NCI-H345 (cell line): ENCODE results near the gene RNU6-9.

ENCODE experiments used
- DNase-seq: peaks from one replicate; lab custom pipeline; 2025; lab: John Stamatoyannopoulos, UW

RNU6-9 gene

DNA sequence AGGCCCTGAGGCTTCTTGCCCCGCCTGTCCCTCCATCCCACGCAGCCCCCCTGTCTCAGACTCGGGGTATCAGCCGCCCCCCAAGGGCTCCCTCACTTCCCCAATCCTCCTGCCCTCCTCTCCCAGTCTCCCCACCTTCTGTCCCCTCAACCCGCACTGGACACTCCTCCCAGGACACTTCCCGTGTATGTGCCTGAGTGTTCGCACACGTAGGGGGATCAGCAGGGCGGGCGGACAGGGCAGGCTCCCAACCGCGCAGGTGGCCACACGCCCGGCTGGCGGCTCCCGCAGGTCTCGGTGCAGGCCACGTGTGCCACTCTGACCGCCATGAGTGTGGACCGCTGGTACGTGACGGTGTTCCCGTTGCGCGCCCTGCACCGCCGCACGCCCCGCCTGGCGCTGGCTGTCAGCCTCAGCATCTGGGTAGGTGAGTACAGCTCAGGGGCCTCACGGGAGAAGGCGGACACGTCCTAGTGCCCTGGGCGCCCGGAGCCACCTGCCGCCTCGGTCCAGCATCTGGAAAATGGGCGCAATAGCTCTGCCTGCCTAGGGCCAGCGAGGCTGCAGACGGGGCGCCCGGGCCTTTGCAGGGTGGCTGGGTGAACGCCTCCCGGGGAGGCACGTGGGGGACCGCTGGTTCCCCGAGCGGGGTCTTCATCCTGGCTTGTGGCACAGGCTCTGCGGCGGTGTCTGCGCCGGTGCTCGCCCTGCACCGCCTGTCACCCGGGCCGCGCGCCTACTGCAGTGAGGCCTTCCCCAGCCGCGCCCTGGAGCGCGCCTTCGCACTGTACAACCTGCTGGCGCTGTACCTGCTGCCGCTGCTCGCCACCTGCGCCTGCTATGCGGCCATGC, 26.1 kb downstream of the RNU6-9 start:
- DNase-seq = peak; percentile 74

DNA sequence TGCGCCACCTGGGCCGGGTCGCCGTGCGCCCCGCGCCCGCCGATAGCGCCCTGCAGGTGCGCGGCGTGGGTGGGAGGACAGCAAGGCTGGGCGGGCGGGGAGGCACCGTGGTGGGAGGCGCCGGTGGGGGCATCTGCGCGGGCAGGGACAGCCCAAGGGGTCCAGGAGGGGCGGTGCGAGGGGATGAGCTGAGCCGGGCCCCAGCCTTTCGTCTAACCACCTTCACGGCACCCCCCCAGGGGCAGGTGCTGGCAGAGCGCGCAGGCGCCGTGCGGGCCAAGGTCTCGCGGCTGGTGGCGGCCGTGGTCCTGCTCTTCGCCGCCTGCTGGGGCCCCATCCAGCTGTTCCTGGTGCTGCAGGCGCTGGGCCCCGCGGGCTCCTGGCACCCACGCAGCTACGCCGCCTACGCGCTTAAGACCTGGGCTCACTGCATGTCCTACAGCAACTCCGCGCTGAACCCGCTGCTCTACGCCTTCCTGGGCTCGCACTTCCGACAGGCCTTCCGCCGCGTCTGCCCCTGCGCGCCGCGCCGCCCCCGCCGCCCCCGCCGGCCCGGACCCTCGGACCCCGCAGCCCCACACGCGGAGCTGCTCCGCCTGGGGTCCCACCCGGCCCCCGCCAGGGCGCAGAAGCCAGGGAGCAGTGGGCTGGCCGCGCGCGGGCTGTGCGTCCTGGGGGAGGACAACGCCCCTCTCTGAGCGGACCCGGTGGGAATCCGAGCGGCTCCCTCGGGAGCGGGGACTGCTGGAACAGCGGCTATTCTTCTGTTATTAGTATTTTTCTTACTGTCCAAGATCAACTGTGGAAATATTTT, 27.0 kb downstream of the RNU6-9 start:
- peak; percentile 75 for DNase-seq

DNA sequence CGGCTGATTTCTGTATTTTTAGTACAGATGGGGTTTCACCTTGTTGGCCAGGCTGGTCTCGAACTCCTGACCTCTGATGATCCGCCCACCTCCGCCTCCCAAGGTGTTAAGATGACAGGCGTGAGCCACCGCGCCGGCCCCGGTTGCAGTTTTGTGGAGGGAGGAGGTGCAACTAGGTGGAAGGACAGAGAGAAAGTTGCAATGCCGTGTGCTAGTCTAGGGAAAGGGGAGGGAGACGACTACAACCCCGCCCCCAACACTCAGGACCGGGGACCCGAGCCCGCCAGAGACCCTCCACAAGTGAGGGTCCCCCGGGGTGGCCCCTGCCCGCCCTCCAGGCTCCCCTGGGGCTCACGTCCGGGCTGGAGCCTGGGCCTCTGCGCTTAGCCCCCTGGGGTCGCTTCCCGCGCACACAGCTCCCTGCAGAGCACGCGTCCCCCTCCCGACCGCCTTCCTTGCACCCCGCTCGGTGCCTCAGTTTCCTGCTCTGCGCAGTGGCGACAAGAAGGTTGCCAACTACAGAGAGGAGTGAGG, 31.3 kb downstream of the RNU6-9 start:
- DNase-seq = no peak

DNA sequence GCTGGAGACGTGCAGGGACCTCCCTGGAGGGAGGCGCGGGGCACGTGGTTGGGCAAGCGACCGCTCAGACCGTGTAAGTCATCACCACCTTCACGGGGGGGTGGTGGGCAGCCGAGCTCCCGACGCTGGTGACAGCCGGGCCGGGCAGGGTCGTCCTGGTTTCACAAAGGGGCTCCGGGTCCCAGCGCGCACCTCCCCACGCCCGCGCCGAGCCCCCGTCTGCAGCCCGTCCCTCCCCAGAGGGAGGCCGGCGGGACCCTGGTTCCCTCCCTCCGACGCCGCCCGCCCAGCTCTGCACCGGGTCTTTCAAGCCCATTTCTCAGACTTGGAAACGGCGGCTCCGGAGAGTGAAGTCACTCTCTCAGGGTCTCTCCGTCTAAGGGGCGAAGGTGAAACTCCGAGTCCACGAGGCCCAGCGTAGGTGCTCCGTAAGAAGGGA, 31.8 kb downstream of the RNU6-9 start:
- peak; percentile 23 for DNase-seq

DNA sequence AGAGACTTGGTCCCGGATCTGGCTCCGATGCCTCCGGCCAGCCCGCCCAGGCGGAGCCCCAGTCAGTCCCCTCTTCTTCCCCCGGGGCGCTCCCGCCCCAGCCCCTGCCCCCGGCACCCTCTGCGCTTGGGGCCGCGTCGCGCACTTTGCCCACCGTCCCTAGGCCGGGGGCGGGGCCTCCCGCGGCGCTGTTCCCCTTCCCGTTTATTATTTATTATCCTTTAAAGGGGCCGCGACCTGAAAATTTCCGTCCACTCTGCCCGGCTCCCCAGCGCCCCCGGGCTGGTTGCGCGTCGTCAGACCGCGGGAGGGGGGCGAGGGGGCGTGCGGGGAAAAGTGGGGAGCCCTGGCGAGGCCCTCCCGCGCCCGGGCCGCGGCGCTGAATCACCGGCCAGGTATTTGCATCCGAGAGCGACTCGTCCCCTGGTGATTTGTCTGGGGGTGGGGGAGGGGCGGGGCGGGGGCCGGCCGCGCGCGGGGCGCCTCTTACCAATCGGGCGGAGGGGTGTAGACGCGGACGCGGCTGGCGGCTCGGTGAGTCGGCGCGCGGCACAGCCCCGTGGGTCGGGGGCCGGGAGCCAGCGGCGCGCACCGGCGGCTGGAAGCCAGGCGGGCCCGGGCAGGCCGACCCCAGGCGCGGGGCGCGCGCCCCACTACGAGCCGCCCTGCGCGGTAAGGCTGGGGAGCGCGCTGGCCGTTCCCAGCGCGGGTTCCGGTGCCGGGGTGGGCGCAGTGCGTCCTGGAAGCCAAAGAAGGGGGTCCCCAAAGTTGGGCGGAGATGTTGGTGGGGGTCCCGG, 32.4 kb downstream of the RNU6-9 start, which contains the start of gene ARID3A:
Gene ARID3A (plus strand): TSS at position 510 of the 797 bp plus-strand sequence. CDS start 3,494 bp downstream, outside the sequence.
- DNase-seq = peak; percentile 85

- no peak for DNase-seq
Observed at GRCh38 chr19:926323-926588, 33.0 kb downstream of the RNU6-9 start.

- no peak for DNase-seq
Observed at GRCh38 chr19:926589-927350, 33.5 kb downstream of the RNU6-9 start.

- DNase-seq = no peak
Observed at GRCh38 chr19:927351-927779, 34.1 kb downstream of the RNU6-9 start.

GRCh38 chr19:927780-928401, 34.6 kb downstream of the RNU6-9 start:
- DNase-seq = no peak

- no peak for DNase-seq
Observed at GRCh38 chr19:928471-929202, 35.4 kb downstream of the RNU6-9 start.

DNA sequence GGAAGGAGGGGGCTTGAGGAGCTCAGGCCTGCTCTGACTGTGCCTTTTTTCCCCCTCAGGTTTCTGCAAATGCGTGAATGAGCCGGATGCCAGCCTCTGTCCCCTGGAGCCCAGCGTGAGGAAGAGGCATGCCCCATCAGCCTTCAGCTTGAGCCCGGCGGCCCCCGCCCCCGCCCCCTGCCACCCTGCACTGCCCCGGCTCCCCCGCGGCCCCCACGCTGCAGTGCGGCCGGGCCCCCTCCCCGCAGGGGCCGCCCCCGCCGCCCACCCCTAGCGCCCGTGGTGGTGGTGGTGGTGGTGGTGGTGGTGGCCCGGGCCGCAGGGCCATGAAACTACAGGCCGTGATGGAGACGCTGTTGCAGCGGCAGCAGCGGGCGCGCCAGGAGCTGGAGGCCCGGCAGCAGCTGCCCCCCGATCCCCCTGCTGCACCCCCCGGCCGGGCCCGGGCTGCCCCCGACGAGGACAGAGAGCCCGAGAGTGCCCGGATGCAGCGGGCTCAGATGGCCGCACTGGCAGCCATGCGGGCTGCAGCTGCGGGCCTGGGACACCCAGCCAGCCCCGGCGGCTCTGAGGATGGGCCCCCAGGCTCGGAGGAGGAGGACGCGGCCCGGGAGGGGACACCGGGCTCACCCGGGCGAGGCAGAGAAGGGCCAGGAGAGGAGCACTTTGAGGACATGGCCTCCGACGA, 36.1 kb downstream of the RNU6-9 start:
- no peak for DNase-seq

GRCh38 chr19:929891-930258, 36.6 kb downstream of the RNU6-9 start:
- DNase-seq = no peak

DNA sequence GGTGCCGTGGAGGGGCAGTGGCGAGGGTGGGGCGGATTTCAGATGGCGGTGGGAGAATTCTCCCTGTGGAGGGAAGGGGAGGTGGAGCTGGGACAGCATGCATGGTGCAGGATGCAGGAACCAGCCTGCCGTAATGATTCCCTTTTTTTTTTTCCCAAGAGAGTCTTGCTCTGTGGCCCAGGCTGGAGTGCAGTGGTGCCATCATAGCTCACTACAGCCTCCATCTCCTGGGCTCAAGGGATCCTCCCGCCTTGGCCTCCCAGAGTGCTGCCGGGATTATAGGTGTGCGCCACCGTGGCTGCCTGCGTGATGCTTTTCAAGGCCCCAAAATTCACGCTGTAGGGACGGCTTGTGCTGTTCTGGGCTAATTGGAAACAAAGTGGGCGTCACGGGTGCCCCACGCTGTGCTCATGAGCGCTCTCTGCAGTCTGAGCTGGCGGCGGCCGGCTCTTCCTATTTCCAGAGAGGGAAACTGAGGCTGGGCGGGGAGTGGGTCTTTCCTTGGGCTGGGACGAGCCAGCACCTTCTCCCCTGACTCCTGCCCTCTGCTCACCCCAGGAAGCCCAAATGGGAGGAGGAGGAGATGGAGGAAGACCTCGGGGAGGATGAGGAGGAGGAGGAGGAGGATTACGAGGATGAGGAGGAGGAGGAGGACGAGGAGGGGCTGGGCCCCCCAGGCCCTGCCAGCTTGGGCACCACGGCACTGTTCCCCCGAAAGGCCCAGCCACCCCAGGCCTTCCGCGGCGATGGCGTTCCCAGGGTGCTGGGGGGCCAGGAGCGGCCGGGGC, 38.8 kb downstream of the RNU6-9 start:
- no peak for DNase-seq

DNA sequence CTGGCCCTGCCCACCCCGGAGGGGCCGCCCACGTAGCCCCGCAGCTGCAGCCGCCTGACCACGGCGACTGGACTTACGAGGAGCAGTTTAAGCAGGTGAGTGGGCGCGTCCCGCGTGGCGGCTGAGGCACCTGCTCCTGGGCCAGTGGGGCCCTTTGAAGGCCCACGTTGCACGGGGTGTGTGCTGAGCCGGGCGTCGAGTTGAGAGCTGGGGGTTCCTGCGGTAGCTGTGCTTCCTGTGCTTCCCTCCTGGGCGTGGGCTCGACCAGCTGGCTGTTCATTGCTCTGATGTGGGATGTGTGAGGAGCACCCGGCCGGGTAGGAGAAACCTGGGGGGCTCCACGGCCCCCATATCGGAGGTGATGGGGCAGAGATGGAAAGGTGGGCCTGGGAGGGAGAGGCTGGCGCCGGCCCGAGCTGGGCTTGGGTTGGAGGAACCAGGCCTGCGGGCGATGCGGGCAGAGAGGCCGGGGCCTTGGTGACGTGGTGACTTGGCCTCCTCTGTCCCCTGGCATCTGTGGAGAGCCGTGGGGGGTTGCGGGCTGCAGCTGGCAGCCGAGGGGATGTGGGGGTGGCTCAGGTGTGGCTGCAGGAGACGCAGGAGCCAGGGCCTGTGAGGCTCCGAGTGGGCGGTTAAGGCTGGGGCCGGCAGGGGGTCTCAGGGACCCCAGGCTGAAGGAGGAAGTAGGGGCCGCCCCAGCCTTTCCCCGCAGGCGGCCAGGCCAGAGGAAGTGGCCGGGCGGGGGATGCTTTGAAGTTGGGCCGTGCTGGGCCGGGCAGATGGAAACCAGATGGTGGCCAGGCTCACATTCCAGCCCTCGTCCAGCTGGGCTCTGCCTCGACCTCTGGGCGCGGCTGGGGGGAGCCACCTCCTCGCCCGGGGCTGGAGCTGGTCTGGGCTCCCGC, 39.6 kb downstream of the RNU6-9 start:
- no peak for DNase-seq

- no peak for DNase-seq
Observed at GRCh38 chr19:933553-933882, 40.2 kb downstream of the RNU6-9 start.

DNA sequence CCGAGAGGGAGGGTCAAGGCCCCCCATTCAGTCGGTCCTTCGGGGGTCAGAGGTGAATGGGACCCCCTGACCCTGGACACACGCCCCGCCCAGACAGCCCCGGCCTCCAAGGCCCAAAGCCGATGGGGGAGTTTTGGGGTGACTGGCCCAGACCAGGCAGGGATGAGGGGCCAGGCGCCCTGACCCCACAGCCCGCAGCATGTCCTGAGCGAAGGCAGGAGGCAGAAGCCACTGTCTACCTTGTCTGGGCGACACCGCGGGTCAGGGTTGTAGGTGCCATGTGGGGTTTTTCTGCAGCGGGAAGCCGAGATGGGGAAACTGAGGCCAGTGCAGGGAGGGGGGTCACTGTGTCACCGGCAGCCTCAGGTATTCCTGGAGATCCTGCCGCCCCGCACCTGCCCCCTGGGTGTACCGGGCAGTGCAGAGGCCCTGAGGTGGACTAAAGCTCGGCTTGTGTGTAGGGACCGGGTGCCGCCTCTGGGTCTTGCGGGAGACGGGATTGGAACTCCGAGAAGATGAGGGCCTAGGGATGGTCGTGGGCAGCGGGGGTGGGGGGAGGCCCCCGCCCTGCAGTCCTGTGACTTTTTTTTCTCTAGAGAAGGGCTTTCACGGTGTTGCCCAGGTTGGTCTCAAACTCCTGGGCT, 41.0 kb downstream of the RNU6-9 start:
- DNase-seq = no peak

DNA sequence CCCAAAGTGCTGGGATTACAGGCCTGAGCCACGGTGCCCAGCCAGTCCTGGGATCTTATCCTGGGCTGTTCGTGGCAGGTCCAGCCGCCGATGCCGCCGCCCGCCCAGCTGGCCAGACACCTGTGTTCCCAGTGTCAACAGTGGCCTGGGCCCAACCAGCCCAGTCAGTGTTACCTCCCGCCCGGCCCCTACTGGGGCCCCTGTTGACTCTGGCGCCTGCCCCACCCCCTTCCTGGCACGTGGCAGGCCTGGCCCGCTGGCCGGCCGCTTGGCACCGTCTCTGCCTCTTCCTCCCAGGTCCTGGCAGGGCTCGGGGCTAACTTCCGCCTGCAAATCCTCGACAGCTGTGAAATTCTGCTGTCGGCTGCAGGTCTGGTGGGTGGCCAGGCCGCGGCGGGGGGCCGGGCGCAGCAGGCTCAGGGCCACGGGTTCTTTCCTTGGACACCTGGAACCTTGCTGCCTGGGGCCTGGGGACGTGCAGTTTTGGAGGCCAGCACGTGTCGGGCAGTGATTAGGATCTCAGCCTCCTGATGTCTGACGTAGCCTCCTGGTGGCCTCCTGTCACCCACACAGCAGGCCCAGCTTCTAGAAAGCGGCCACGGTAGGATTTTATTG, 41.7 kb downstream of the RNU6-9 start:
- DNase-seq = no peak
